SK-N-DZ (cell line): ENCODE results near the gene NHERF1.
A peak's percentile ranks its signal among the peaks of the same experiment; 100 is the strongest.

Source experiments
- DNase-seq: peaks from one replicate; pipeline ENCODE4 v3.0.0-alpha.2; 2015; ENCODE audit warnings: low spot score

NHERF1 gene

GRCh38 chr17:74749279-74750038, 1.0 kb downstream of the NHERF1 start:
- no peak for DNase-seq

- DNase-seq, result no peak
These were observed 1.6 kb downstream of the NHERF1 start for GRCh38 chr17:74750039-74750326.

GRCh38 chr17:74750327-74751069, 2.1 kb downstream of the NHERF1 start:
- DNase-seq, result no peak

DNA sequence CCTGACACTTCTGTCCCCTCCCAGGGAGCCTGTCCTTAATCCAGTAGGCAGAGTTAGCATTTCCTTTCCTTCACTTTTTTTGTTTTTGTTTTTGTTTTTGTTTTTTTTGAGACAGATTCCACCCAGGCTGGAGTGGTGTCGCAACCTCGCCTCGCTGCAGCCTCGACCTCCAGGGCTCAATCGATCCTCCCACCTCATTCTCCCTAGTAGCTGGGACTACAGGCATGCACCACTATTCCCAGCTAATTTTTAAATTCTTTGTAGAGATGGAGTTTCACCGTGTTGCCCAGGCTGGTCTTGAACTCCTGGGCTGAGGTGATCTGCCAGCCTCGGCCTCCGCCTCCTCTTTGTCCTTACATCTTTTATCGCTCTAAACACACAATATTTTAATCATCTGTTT, 4.0 kb downstream of the NHERF1 start:
- no peak for DNase-seq

GRCh38 chr17:74752822-74753401, 4.5 kb downstream of the NHERF1 start:
- DNase-seq, result no peak

- DNase-seq, result no peak
These were observed 6.4 kb downstream of the NHERF1 start for GRCh38 chr17:74754832-74755231.

DNA sequence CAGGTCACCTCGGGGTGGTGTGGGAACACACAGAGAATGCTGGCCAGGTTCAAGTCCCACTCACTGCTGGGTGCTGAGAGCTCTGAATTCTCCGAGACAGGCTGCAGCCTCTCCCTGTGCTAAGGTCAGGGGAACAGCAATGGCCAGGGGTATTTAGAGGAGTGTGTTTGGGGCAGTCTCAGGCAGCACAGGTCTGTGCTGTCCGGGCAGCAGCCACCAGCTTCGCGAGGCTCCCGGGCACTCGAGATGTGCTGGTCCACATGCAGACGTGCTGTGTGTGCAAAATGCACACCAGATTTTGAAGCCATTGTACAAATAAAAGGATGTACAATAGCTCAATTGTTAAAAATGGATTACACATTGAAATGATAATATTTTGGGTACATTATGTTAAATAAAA, 7.1 kb downstream of the NHERF1 start:
- DNase-seq, result no peak

- DNase-seq, result no peak
These were observed 8.5 kb downstream of the NHERF1 start for GRCh38 chr17:74756891-74757290.

DNA sequence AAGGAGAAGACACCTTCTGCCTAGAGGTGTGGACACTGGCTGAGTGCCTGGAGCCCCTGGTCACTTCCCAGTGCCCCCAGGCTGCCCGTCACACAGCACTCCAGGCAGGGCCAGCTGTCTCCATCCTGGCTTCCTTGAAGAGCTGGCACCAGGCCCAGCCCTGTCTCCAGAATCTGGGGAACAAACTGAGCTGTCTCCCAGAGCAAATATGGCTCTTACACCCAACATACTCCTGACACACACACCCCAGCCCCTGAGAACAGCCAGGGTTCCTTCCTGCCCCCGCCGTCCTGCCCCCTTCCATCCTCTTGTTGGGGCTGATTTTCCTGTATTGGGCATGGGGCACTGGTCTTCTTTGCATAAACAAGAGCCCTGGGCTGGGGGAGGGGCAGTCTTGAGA, 9.1 kb downstream of the NHERF1 start:
- no peak for DNase-seq

DNA sequence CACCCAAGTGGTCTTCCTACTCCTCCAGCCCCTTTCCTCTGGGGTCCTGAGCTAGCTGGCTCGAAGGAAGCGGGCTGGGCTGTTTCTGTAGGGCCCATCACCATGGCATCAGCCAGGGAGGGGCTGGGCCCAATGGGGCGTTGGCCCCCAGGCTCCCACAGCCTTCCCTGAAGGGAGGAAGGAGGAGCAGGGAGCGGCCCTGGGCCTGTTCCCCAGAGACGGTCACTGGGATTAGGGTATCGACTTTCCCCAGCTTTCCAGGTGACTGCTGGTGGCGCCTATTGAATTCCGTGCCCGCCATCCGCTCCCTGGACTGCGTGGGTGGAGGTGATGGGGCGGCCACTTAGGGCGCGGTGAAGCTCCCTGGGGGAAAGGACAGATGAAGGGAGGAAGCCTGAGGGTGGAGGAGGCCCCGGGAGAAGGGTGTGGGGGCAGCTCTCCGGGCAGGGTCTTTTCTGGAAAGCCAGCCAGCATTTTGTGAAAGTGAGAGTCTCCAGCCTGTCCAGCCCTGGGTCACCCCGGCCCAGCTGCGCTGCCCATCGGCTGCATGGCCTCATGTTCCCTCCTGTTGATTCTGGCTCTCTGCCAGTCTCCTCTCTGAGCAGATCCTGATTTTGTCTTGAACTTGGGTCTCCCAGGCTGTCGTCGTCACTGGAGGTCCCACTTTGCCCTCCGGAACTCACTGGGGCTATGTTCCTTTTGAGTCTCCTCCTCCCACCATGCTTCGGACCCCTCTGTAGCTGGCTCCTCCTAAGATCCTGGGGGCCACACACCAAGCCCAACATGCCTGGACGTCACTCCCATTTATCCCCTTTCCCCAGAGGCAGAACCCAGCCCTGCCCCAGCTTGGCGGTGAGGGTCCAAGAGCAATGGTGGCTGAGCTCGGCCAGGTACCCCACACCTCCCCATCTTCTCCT, 9.8 kb downstream of the NHERF1 start:
- DNase-seq, result no peak

GRCh38 chr17:74758848-74759168, 10.4 kb downstream of the NHERF1 start:
- no peak for DNase-seq

DNA sequence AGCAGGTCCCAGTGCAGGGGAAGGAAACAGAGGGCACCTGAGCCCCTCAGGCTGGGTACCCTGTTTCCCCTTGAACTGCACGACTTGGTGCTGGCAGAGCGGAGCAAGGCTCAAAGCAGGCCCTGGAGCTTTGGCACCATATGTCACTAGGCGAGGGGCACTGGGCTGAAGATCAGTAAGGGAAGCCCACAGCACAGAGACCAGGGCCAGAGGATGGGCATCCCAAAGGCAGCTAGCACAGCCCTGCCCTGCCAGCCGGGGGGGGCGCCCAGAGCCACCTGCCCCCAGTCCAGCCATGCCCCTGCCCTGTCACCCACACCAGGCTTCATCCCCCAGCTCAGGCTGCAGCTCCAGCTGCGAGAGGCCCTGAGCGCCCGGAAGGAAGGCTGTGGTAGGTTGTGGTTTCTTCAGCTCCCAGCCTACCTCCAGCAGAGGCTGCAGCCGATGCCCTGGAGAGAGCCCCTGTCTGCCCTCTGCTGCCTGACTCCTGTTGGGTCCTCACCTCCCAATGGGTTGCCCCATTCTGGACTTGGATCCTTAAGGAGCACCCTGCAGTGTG, 10.9 kb downstream of the NHERF1 start:
- DNase-seq, result no peak

DNA sequence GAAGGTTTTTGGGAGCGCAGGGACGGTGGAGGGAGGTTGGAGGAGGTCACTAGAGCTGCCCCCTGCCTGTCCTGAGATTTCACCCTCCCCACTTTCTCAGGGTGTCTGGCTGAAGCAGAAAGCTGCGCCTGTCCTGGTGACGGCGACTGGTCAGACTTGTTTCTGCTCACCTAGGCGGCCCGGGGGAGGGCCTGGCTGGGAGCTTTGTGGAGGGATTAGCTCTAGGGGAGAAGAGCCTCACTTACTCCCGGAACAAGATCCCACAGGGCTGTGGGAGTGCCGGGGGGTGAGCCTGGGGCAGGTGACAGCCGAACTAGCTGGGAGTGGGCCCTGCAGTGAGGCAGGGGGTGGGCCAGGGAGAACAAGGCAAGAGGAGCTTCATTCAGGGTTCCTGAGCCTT, 11.5 kb downstream of the NHERF1 start:
- DNase-seq, result no peak

DNA sequence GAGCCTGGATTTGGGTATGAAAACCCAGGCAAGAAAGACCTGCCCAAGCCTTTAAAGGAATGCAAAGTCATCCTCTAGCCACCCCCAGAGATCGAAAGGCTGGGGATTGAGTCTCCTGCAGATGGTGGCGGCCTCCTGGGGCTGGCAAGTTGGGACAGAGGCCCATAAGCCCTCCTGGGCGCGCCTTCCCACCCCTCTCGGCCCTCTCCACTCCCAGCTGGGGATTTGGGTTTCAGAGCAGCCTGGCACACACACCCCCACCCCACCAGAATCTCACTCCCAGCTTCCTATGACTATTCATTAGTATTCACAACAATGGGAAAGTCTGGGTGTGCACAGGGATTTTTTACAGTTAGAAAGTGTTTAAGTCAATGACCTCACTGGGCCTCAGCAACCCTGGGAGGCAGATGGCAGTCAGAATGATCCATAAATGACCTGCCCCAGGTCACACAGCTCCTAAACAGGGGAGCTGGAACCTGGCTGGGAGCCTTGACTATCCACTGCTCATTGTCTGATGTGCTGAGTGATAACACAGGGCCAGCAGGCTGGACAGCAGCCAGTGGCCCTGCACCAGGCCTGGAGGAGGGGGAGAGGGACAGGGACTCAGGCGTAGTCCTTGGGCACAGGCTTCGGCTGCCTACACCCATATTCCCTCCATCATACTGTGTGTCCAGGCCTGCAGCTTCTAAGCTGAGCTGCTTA, 12.1 kb downstream of the NHERF1 start:
- DNase-seq, result peak; percentile 60

DNA sequence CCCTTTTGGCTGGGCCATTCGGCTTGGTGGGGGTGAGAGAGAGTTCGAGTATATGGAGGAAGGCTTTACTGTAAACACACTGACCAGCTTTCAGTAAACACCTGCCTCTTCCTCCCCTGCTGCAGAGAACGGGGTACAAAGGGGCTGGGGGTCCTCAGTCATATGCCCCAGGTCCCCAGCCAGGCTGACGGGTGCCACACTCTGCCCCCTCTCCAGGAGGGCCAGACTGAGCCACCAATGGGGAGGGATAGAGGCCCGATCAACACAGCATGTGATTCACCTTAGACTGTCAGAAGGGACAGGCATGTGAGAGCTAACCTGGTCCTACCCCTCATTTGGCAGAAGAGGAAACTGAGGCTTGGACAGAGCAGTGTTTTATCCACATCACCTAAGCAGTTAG, 13.0 kb downstream of the NHERF1 start:
- no peak for DNase-seq

DNA sequence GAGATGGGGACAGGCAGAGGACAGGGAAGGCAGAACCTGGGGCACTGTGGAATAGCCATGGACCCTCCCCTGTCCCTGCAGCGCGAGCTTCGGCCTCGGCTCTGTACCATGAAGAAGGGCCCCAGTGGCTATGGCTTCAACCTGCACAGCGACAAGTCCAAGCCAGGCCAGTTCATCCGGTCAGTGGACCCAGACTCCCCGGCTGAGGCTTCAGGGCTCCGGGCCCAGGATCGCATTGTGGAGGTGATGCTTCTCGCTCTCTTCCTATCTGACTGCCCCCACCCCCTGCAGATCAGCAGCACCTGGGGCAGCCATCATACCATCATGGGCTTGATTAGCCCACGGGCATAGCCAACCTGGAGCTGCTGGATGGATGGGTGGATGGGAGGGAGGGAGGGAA, 13.5 kb downstream of the NHERF1 start:
- no peak for DNase-seq

GRCh38 chr17:74763565-74764387, 15.3 kb downstream of the NHERF1 start:
- DNase-seq, result peak; percentile 79

DNA sequence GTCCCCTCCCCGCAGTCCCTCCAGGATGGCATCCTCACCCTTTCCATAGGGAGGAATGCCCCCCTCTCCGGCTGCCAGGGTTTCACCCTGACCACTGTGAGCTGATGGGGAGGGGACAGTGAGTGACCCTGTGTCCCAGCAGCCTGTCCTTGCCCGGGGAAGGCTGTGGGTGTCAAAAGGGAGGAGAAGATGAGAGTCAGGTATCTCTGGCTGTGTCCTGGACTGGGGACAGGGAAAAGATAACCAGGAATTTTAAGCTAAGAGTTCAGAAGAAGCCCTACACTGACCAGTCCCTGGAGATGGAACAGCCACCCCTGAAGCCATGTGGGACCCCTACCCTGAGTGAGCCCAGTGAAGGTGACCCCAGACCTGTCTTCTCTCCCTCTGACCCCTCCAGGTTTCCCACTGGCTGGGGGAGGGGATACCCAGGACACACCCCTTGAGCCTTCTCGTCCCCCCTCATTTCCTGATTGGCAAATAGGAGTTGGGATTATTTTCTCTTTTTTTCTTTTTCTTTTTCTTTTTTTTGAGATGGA, 16.4 kb downstream of the NHERF1 start:
- no peak for DNase-seq

DNA sequence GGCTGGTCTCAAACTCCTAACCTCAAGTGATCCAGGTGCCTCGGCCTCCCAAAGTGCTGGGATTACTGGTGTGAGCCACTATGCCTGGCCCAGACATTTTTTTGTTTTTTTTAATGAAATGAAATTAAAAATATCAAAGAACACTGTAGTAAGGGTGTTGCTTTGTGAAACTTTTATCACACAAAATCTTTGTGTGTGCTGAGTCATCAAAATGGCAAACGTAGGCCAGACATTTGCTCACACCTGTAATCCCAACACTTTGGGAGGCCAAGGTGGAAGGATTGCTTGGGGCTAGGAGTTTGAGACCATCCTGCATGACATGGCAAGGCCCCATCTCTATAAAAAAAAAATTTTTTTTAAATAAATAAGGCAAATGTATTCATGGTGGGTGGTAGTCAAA, 18.0 kb downstream of the NHERF1 start:
- DNase-seq, result no peak

GRCh38 chr17:74767111-74767516, 18.7 kb downstream of the NHERF1 start:
- no peak for DNase-seq
